ENCODE results near the gene CA10. TPM values are rescaled to one million over a fixed set of nuclear protein-coding genes. Genes with fewer than 3 reads are reported as not detected.

The CA10 gene
- total RNA-seq, 1 donor from 2014 or later = not detected

DNA sequence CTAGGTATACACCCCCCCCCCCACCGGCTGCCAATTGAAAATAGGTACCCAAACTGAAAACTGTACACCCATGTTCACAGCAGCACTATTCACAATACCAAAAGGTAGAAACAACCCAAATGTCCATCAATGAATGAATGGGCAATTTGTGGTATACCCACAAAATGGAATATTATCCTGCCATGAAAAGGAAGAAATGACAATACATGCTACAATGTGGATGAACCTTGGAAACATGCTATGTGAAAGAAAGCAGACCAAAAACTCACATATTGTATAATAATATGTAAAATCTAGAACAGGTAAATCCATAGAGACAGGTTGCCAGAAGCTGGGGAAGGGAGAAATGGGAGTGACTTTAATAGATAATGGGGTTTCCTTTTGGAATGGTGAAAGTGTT is 480.6 kb downstream of the CA10 start:
- no peak for DNase-seq (ENCODE audit: missing footprints)
- ATAC-seq = no peak
- intact Hi-C loops (cut with DNase I) = no loop called here

DNA sequence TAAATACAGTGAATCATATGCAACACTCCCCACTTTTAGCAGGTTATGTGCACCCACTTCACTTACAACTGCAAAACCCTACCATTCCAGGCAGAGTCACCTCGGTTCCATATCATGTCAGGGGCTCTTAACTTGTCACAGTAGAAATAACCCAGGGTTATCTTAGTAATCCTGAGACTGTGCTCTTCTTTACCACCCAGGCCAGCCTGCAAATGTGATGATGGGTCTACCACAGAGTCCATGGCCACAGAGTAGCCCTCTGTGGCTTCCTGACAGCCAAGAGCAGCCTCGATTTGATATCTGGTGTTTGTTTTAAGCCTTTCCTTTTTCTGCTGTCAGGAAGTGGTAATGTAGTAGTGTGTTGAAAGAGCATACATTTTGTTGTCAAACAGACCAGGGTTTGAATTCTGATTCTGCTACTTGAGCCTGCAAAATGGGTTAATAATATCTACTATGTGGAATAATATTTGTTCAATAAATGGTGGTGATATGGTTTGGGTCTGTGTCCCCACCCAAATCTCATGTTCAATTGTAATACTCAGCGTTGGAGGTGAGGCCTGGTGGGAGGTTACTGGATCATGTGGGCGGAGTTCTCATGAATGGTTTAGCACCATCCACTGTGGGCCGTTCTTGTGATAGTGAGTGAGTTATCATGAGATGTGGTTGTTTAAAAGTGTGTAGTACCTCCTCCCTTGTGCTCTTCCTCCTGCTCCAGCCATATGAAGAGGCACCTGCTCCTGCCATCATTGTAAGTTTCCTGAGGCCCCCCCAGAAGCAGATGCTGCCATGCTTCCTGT is 481.6 kb downstream of the CA10 start:
- ATAC-seq (no peak), DNase-seq (ENCODE audit: missing footprints) (no peak)
- intact Hi-C loops (cut with DNase I) = no loop called here

DNA sequence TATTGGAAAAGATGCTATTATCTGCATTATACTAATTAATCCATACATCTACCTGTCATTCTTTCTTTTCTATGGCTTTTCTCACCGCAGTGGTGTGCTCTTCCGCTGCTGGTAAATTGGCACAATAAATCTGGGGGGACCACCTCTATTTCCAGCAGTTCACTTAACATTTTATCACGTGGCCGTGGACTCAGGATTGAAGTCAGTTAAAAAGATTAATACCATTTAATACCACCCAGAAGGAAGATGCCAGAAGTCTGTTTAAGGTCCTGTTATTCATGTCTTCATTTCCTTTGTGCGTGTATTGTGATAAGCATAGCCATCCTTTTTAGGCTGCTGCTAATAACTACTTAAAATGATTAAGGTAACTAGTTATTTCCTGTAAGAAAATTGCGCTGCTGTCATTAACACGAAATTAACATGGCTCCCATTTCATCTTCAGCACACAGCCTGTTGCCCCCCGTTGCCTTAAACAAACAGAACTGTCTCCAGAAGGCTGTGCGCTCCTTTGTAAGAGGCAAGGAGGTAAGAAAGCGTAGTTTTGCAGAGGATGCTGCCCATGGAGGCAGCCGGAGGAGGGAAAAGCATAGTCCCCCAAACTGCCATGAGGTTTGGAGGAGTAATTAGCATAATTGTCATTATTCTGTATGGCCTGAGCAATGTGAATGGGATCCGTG is 483.8 kb downstream of the CA10 start:
- DNase-seq (ENCODE audit: missing footprints) = no peak
- ATAC-seq = no peak
- intact Hi-C loops (cut with DNase I) = no loop called here

DNA sequence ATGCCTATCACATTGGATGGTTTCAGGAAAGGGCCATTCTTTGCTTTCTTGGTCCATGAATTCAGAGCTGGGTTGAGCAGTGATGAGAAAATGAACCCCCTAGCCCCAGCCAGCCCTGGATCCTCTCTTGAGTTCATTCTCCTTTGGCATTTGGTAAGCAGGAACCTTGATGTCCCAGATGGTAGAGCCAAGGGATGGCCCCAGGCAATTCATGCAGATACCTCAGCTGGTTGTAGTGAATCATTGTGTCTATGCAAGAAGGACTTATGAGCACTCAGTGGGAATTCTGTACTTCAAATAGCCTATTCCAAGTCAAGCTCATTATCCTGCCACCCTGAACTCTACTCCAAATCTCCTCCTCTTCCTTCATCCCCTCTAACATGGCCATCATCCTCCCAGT is 485.4 kb downstream of the CA10 start:
- no peak for ATAC-seq
- DNase-seq (ENCODE audit: missing footprints) = no peak
- intact Hi-C loops (cut with DNase I) = no loop called here

DNA sequence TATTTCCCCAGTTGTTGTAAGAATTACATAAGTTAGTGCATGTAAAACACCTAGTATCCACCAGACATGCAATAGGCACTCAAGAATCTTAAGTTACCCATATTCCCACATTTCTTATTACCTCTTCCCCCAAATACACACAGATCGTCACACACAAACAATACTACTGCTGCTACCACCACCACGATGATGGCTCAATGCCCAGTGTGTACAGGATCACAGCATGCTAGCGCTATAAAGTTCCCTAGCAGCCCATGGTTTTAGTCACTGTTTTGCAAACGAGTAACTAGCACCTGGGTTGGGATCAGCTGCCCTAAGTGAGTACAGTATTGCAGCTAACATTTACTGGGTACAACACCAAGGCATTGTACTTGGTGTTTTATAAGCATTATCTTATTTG is 486.4 kb downstream of the CA10 start:
- intact Hi-C loops (cut with DNase I) = no loop called here
- DNase-seq (ENCODE audit: missing footprints) (no peak), ATAC-seq (no peak)

DNA sequence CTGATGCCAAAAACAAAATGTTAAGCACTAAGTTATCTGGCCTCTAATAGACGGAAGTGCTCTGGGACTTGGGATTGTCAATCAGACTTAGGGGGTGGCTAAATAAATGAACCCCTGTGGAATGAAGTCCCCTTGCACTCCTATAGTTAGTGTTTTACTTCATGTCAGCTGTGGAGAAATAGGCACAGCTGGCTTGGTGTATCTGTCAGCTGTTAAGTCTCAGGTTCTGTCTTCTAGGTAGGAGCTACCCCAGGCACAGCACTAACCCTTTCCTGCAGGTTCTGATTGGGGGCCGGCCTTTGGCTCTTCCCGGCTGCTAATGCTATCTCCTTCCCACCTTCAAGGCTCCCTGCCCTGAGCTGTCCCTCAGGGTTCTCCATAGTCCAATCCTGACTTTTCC is 487.6 kb downstream of the CA10 start:
- DNase-seq (ENCODE audit: missing footprints) (no peak), ATAC-seq (no peak)
- intact Hi-C loops (cut with DNase I) = no loop called here

DNA sequence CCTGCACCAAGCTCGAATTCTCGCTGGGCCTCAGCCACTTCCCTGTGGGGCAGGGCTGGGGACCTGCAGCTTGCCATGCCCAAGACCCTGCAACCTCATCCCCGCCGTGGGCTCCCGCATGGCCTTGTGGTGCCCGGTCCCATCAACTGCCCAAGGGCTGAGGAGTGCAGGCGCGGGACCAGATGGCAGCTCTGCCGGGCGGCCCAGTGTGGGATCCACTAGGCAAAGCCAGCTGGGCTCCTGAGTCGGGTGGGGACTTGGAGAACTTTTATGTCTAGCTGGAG is 489.6 kb downstream of the CA10 start:
- no peak for ATAC-seq
- DNase-seq (ENCODE audit: missing footprints) = no peak
- intact Hi-C loops (cut with DNase I) = no loop called here

DNA sequence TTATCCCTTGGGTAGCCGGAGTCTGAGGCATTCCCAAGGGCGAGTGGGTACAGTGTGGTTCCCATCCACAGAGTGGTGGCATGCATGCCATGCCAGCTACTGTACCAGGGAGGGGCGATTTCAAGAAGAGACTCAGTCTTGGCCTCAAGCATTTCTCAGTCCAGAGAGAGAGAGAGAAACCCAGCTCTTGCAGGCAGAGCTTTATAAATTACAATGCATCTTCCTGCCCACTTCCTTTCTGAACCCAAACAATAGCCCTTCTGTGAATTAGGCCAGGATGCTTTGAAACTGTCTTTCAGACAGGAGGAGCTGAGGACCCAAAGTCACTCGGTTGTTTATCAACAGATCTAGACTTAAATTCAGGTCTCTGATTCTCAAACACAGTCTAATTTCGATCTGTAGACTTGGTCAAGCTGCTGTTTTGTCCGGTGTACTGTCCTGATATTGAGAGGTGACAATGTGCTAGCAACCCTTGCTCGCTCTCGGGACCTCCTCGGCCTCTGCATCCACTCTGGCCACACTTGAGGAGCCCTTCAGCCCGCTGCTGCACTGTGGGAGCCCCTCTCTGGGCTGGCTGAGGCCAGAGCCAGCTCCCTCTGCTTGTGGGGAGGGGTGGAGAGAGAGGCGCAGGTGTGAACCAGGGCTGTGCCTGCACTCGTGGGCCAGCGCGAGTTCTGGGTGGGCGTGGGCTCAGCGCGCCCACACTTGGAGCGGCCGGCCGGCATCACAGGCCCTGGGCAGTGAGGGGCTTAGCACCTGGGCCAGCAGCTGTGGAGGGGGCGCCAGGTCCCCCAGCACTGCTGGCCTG is 490.2 kb downstream of the CA10 start:
- DNase-seq (ENCODE audit: missing footprints) = no peak
- no peak for ATAC-seq
- intact Hi-C loops (cut with DNase I) = no loop called here

DNA sequence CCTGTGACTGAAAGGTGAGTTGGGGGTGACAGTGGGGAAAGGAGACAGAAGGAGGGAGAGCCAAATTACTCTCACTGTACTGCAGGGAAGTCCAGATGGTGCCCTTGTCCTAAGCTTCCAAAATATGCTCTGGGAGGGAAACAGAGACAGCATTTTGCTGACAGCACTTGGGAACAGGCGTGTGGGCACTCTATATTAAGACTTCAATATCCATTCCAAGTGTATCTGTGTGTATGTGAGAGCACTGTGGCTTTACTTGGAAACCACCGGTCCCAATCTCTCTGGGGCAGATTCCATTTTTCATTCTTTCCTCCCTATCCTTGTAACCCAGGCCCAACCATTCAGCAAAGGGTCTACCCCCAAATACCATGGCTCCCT is 490.8 kb downstream of the CA10 start:
- intact Hi-C loops (cut with DNase I) = no loop called here
- DNase-seq (ENCODE audit: missing footprints) (no peak), ATAC-seq (no peak)

DNA sequence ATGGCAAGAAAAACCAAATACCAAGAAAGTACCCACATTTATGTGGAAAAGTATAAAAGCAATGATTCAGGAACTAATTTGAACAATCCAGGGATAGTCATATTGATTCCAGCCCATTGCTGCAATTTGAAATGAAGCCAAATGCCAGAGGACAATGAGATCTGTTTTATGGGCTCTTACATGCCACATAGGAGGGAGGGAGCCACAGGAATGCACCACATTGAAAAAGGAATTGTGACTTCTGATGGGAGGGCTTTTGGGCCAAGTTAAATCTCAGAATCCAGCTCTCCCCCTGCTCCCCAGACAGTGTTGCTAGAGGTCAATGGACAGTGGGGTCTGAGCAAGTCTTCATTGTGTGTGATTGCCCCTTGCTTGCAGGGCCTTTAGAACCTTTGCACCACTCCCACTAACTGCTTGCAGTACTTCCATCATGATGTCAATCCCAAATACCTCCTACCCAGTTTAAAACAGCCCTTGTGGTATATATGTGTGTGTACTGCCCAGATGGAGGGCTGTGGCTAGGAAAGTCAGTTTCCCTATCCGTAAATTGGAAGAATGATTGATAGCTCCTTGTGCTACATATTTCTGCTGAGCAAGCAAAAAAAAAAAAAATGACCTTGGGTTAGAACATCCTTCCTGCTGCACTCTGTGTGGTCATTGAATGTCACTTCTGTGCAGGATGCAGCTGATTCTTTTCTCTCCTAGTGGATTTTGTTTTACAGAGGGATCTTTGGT is 491.4 kb downstream of the CA10 start:
- ATAC-seq = no peak
- intact Hi-C loops (cut with DNase I) = no loop called here
- DNase-seq (ENCODE audit: missing footprints) = no peak

DNA sequence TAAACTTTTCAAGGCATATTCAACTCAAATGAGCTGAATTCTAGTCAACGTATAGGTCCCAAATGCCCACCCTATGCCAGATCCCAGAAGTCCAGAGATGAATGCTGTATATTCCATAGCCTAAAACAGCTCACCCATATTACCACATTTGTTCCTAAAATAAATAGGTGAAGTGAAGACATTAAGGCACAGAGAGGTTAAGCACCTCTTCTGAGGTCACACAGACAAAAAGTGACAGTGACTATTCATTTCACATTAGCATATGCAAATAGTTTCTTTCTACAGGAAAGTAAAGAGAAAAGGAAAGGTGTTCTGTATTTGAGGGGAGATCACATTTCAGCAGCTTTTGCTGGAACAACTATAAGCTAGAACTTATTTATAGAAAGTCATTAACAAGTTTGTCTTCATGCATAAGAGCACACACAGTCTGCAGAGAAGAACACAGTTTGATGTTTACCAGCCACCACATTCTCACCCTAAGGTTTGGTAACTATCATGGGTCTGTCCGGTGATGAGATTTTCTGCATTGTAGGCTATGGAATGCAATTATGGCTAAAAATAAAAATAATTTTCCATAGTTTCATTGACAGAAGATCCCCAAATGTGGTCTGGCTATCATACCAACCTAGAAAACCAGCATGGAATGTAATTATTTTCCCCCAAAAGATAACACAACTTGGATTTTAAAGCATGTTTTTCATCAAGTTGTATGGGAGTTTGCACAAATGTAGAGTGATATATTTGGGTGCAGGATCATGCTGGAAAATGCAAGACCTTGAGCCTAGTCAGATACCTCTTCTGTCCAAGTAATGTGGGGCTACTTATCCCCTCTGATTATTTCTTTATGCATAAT is 496.1 kb downstream of the CA10 start:
- ATAC-seq (no peak), DNase-seq (ENCODE audit: missing footprints) (no peak)
- intact Hi-C loops (cut with DNase I) = no loop called here

DNA sequence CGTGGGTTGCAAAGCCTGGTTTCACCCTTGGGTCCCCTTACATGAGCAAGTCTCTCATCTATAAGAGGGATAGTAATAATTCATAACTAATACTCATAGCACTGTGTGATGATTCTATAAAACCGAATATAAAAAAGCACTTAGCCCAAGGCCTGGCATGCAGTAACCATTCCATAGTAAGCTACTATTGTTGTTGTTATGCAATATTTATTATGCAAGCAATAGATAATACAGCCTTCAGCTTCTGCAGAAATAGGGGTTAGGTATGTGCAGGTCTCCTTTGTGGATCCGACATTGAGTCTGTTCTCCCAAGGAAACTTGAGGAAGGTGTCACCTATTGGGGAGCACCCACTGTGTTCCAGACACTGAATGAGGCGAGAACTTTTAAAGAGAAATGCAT is 497.1 kb downstream of the CA10 start:
- DNase-seq (ENCODE audit: missing footprints) (no peak), ATAC-seq (no peak)
- intact Hi-C loops (cut with DNase I) = no loop called here

DNA sequence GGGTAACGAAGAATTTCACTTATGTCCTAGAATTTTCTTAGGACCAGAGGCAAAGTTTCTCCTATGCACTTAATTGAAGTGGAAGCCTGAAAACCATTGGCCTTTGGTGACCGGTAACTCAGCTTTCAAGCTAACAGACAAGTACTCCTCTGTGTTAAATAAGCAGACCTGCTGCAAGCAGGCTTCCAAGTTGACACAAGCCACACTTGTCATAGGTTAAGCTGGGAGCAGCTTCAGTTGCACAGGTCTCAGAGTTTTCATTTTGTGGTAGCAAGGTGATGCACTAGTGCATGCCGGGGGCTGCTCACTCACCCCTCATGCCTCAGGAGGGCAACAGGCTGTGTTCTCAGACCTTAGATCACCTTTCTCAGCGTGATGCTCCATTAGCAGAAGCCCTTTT is 498.2 kb downstream of the CA10 start:
- DNase-seq (ENCODE audit: missing footprints) = no peak
- intact Hi-C loops (cut with DNase I) = no loop called here
- no peak for ATAC-seq

DNA sequence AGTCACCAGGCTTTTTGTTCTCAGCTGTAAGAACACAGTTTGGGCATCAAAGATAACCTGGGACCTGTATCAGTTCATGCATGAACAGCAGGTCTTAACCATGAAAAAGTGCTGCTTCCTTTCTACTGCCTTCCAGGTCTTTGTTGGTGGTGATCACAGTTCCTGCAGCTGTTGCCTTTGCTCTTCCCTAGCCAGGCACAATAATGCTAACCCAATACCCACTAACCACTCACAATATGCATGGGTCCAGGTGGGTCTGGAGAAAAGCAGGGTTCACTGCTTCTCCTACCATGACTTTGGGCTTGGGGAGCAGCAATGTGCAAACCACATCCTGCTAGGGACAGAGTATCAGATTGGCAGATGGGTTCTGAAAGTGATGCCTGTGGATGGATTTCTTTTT is 501.3 kb downstream of the CA10 start:
- DNase-seq (ENCODE audit: missing footprints) = no peak
- intact Hi-C loops (cut with DNase I) = no loop called here
- ATAC-seq = no peak

DNA sequence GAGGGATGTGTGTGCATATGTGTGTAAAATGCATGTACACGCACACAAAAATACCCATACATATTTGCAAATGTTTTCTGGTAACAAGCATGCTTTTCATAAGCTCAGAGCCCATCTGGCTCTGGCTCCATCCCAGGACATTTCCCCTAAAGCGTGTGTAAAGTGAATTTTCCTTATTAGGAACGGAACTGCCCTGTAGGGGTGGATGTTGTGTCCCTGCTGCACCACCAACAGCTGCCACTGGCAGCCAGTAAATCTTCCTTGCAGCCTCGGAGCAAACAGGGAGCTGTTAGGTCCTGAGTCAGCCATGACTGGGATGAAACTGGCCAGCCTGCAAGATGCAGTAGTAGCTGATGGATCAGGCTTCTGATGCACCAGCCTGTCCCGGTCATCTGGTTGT is 504.6 kb downstream of the CA10 start:
- ATAC-seq = no peak
- no peak for DNase-seq (ENCODE audit: missing footprints)
- intact Hi-C loops (cut with DNase I) = no loop called here

DNA sequence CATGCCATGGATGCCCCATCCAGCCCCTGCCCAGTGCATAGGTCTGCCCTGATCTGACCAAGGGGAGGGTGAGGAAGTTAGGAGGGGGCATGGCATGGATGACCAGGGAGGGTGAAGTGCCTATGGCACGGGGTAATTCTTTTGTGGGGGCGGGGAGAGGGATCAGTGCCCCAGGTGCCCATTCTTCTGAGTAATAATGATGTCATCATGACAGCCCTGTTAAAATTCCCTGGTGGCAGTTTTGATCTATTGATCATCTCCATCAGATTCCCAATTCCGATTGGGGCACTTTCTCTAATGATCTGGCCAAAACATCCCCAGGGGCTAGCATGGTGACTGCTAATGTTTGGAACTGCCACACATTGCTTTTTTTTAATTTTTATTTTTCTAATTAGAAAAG is 506.0 kb downstream of the CA10 start:
- intact Hi-C loops (cut with DNase I) = no loop called here
- DNase-seq (ENCODE audit: missing footprints) (no peak), ATAC-seq (no peak)

DNA sequence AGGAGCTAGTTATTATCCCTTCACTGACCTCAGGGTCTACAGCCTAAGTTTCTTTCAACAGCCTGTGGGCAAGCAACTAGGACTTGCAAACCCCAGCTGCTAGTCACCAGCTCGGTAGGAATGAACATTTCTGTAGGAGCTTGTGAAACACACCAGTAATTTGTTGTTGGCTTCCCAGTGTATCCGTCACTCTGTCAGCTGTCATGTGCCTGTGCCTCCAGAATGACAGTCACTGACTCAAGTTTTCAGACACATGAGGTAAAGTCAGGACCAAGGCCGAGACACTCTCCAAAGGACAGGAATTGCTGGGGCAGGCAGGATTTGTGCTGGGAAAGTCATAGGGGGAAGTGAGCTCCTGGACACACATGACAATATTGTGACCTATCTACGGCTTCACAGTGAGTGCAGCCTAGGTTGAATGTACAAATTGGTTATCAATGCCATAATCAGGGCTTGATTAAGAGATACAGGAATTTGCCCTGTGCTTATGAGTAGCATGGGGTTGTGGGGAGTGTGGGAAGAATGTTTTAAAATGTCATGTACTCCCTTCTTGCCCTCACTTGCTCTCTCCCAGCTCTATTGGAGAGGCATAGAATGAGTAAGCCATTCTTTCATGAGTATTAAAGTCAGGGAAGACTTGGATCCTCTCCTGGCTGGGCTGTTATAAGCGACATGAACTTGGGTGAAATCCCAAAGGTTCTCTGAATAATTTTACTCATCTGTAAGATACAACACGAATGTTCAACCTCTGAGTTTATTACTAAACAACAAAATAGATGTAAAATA is 506.8 kb downstream of the CA10 start:
- DNase-seq (ENCODE audit: missing footprints) (no peak), ATAC-seq (no peak)
- intact Hi-C loops (cut with DNase I) = no loop called here

DNA sequence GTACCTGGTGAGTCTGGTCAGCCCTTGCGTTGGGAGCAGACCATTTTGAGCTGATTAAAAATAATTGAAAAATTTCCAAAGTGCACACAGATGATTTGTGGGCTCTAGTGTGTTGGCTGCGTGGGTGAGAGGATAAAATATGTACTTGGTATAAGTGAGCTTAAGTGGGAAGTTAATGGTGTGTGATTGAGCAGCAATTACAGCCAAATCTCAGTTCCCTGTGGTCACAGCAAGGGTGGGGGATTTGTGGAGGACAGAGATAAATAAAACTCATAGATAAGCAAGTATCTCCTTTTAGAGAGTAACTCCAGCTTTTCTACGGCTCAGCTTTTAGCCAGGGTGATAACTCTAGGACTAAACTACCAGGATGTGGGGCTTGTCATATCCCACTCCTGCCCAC is 507.7 kb downstream of the CA10 start:
- DNase-seq (ENCODE audit: missing footprints) = no peak
- intact Hi-C loops (cut with DNase I) = no loop called here
- no peak for ATAC-seq

Data from Right ventricle myocardium inferior (tissue), 1 donor.